ENCODE results near the gene DYNC1H1.

DNA sequence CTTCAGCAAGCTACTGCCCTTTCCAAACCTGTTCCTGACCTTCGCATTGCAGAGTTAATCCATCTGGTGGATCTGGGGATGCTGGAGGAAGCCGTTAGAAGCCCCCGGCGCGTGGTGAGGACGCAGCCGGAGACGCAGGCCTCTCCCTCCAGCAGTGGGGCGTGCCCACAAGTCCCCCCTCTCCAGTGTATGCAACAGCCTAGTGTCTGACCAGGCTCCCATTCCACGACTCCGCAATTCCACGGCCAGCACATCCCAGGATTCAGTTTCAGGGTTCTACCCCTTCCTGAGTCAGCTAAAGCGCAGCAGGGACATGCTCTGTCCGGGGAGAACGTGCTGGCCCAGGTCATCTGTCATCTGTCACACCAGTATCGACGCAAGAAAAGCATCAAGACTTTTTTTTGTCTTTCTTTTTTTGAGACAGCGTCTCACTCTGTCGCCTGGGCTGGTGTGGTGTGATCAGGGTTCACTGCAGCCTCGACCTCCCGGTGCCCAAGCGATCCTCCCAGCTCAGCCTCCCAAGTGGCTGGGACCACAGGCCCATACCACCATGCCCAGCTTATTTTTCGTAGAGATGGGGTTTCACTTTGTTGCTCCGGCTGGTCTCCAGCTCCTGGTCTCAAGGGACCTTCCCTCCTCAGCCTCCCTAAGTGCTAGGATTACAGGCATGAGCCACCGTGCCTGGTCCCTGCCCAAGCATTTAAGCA lies 8.0 kb upstream of the DYNC1H1 start:
- TF ChIP-seq, protein P1, sequence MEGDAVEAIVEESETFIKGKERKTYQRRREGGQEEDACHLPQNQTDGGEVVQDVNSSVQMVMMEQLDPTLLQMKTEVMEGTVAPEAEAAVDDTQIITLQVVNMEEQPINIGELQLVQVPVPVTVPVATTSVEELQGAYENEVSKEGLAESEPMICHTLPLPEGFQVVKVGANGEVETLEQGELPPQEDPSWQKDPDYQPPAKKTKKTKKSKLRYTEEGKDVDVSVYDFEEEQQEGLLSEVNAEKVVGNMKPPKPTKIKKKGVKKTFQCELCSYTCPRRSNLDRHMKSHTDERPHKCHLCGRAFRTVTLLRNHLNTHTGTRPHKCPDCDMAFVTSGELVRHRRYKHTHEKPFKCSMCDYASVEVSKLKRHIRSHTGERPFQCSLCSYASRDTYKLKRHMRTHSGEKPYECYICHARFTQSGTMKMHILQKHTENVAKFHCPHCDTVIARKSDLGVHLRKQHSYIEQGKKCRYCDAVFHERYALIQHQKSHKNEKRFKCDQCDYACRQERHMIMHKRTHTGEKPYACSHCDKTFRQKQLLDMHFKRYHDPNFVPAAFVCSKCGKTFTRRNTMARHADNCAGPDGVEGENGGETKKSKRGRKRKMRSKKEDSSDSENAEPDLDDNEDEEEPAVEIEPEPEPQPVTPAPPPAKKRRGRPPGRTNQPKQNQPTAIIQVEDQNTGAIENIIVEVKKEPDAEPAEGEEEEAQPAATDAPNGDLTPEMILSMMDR (tag by site-specific recombination; IDR thresholded peaks at IDR 0.05), result no peak
- TF ChIP-seq, protein P2, sequence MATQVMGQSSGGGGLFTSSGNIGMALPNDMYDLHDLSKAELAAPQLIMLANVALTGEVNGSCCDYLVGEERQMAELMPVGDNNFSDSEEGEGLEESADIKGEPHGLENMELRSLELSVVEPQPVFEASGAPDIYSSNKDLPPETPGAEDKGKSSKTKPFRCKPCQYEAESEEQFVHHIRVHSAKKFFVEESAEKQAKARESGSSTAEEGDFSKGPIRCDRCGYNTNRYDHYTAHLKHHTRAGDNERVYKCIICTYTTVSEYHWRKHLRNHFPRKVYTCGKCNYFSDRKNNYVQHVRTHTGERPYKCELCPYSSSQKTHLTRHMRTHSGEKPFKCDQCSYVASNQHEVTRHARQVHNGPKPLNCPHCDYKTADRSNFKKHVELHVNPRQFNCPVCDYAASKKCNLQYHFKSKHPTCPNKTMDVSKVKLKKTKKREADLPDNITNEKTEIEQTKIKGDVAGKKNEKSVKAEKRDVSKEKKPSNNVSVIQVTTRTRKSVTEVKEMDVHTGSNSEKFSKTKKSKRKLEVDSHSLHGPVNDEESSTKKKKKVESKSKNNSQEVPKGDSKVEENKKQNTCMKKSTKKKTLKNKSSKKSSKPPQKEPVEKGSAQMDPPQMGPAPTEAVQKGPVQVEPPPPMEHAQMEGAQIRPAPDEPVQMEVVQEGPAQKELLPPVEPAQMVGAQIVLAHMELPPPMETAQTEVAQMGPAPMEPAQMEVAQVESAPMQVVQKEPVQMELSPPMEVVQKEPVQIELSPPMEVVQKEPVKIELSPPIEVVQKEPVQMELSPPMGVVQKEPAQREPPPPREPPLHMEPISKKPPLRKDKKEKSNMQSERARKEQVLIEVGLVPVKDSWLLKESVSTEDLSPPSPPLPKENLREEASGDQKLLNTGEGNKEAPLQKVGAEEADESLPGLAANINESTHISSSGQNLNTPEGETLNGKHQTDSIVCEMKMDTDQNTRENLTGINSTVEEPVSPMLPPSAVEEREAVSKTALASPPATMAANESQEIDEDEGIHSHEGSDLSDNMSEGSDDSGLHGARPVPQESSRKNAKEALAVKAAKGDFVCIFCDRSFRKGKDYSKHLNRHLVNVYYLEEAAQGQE (tag by site-specific recombination; IDR thresholded peaks at IDR 0.05), result no peak
- TF ChIP-seq, protein P3, sequence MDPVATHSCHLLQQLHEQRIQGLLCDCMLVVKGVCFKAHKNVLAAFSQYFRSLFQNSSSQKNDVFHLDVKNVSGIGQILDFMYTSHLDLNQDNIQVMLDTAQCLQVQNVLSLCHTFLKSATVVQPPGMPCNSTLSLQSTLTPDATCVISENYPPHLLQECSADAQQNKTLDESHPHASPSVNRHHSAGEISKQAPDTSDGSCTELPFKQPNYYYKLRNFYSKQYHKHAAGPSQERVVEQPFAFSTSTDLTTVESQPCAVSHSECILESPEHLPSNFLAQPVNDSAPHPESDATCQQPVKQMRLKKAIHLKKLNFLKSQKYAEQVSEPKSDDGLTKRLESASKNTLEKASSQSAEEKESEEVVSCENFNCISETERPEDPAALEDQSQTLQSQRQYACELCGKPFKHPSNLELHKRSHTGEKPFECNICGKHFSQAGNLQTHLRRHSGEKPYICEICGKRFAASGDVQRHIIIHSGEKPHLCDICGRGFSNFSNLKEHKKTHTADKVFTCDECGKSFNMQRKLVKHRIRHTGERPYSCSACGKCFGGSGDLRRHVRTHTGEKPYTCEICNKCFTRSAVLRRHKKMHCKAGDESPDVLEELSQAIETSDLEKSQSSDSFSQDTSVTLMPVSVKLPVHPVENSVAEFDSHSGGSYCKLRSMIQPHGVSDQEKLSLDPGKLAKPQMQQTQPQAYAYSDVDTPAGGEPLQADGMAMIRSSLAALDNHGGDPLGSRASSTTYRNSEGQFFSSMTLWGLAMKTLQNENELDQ (tag by site-specific recombination; IDR thresholded peaks at IDR 0.05; ENCODE audit: low read depth), result no peak
- no peak for TF ChIP-seq ZNF121 (tag by site-specific recombination; IDR thresholded peaks at IDR 0.05)
